Mesothelial cell of epicardium (in vitro differentiated cells): ENCODE data around the gene TROAP. TPM values are rescaled to one million over a fixed set of nuclear protein-coding genes. Genes with fewer than 3 reads are reported as not detected.
A peak's percentile ranks its signal among the peaks of the same experiment; 100 is the strongest.

Experiments
- DNase-seq, 2 experiments: peaks; one replicate each; pipeline ENCODE4 v3.0.0; 2021; ENCODE audit warnings: low spot score in 2 of 2; ENCODE audit not compliant: unreplicated experiment in 2 of 2
- H3K27ac Mint-ChIP-seq: 2 replicates; pipeline ENCODE4 v1.8.0; 2021; ENCODE audit warnings: mixed read lengths
- H3K27me3 Mint-ChIP-seq: 2 replicates; pipeline ENCODE4 v1.8.0; 2021; ENCODE audit warnings: low read depth, mixed read lengths
- H3K36me3 Mint-ChIP-seq: 2 replicates; pipeline ENCODE4 v1.8.0; 2021; ENCODE audit warnings: mixed read lengths
- H3K4me1 Mint-ChIP-seq: 2 replicates; pipeline ENCODE4 v1.8.0; 2021; ENCODE audit warnings: mixed read lengths
- H3K4me3 Mint-ChIP-seq: 2 replicates; pipeline ENCODE4 v1.8.0; 2021; ENCODE audit warnings: mild to moderate bottlenecking, moderate library complexity, mixed read lengths
- H3K9me3 Mint-ChIP-seq: 2 replicates; pipeline ENCODE4 v1.8.0; 2021; ENCODE audit warnings: mixed read lengths
- CTCF ChIP-seq: fragments of 200-600 bp; sonication (generic); IDR thresholded peaks from one replicate; pipeline ENCODE4 v1.5.0; 2021; ENCODE audit warnings: antibody characterized with exemption; ENCODE audit not compliant: unreplicated experiment
- total RNA-seq: library from RNA; stranded (reverse); gene quantifications from 3 replicates; pipeline ENCODE4 v1.2.1, GENCODE V29; 2021

Gene TROAP
- total RNA-seq, 1 donor from 2014 or later, result 30.8 TPM

DNA sequence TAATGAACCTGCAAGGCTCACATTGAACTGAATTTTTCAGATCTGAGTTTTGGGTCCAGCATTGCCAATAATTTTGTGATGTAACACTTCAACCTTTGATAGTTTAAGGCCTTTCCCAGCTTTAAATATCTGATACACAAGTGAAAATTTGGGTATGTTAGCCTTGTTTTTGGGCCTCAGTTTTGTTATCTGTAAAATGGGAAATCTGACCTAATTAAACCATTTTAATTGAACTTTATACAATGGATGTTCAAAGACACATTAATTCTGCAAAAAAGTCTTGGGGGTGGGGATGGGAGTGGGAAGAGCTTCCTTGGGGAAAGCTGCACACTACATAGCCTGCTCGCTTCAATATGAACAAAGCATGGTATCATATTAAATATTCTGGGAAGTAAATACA is 39.0 kb downstream of the TROAP start:
- H3K36me3 Mint-ChIP-seq, result no peaks in the 10 kb centered on the region
- H3K9me3 Mint-ChIP-seq, result no peaks in the 10 kb centered on the region
- no peak for TF ChIP-seq CTCF
- no peak overlapping the region for H3K27ac Mint-ChIP-seq
- no peaks in the 10 kb centered on the region for H3K27me3 Mint-ChIP-seq
- DNase-seq, result no peak
- peaks cover 12% of the 10 kb centered on the region for H3K4me1 Mint-ChIP-seq
- no peak overlapping the region for H3K4me3 Mint-ChIP-seq

GRCh38 chr12:49364989-49365388 is 41.9 kb downstream of the TROAP start:
- H3K4me1 Mint-ChIP-seq, result peaks cover 23% of the 10 kb centered on the region
- H3K27me3 Mint-ChIP-seq, result no peaks in the 10 kb centered on the region
- DNase-seq, result no peak
- H3K4me3 Mint-ChIP-seq, result no peak overlapping the region
- no peak for TF ChIP-seq CTCF
- no peak overlapping the region for H3K27ac Mint-ChIP-seq
- H3K9me3 Mint-ChIP-seq, result no peaks in the 10 kb centered on the region
- H3K36me3 Mint-ChIP-seq, result no peaks in the 10 kb centered on the region

- no peak for TF ChIP-seq CTCF
- no peak for DNase-seq
- Mint-ChIP-seq H3K4me1 (peaks cover 27% of the 10 kb centered on the region), H3K9me3 (no peaks in the 10 kb centered on the region), H3K4me3 (no peak overlapping the region), H3K27ac (no peak overlapping the region), H3K36me3 (no peaks in the 10 kb centered on the region), H3K27me3 (no peaks in the 10 kb centered on the region)
Measured at GRCh38 chr12:49365542-49365941, 42.5 kb downstream of the TROAP start.

- Mint-ChIP-seq H3K27me3 (no peaks in the 10 kb centered on the region), H3K4me1 (peaks cover 27% of the 10 kb centered on the region), H3K27ac (peak overlapping the region; percentile 99), H3K36me3 (no peaks in the 10 kb centered on the region), H3K9me3 (no peaks in the 10 kb centered on the region), H3K4me3 (peak overlapping the region; percentile 87)
- DNase-seq, result no peak
- TF ChIP-seq CTCF, result no peak
Measured at GRCh38 chr12:49366096-49366651, 43.1 kb downstream of the TROAP start.

DNA sequence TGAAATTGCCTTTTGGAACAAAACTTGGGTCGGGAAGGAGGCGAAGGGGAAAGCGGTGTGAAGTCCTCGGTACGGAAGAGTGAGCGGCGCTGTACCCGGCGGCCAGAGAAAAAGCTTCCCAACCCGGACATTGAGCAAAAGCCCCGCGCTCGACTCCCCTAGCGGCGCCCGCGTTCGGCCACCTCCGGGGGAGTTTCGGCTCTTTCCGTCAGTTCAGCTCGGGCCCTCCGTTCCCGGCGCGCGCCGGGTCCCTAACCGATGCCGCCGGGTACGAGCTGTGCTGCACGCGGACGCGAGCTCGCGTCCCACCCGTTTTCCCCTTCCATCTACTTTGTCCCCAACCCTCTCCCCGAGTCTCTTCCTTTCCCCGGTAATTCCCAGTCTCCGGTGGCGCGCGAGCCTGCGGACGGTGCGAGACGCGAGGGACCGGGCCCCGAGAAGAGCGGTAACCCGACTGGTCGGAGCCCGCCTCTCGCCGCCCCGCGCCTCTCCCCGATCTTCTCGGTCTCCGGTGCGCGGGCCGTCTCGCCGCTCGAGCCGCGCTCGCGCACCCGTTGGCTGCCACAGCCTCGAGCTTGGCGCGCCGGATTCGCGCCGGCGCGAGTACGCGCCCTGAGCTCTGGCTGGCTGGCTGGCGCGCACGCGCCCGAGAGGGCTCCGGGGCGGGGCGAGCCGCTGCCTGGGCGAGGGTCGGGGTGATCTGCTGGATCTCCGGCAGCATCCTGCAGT is 43.8 kb downstream of the TROAP start:
- TF ChIP-seq CTCF, result no peak
- H3K27ac Mint-ChIP-seq, result peak overlapping the region; percentile 99

More for the DNA sequence above, 43.8 kb downstream of the TROAP start:
- Mint-ChIP-seq H3K4me1 (peaks cover 27% of the 10 kb centered on the region), H3K36me3 (no peaks in the 10 kb centered on the region), H3K4me3 (peak overlapping the region; percentile 87), H3K27me3 (no peaks in the 10 kb centered on the region), H3K9me3 (no peaks in the 10 kb centered on the region)
- DNase-seq, result peak; percentile 96 to 99
